ENCODE data around the gene PRKAG1.
"Not testable (repeated sequence)": the region's sequence is repeated elsewhere in the genome, so short reads cannot be mapped to it uniquely, and the experiment has no call there.

PRKAG1 gene

GRCh38 chr12:49018261-49019119 is at the start of gene PRKAG1:
Gene PRKAG1 (minus strand): TSS chr12:49018776. CDS start chr12:49018740, 36 bp downstream.
- peak; percentile 97 for DNase-seq (ENCODE audit: low spot score)

GRCh38 chr12:49066120-49066519 is 47.5 kb upstream of the PRKAG1 start:
- DNase-seq (ENCODE audit: low spot score), result no peak

GRCh38 chr12:49064767-49065152 is 46.2 kb upstream of the PRKAG1 start:
- no peak for DNase-seq (ENCODE audit: low spot score)

- not testable (repeated sequence) for DNase-seq (ENCODE audit: low spot score)
These were observed 43.3 kb upstream of the PRKAG1 start for GRCh38 chr12:49061916-49062315.

DNA sequence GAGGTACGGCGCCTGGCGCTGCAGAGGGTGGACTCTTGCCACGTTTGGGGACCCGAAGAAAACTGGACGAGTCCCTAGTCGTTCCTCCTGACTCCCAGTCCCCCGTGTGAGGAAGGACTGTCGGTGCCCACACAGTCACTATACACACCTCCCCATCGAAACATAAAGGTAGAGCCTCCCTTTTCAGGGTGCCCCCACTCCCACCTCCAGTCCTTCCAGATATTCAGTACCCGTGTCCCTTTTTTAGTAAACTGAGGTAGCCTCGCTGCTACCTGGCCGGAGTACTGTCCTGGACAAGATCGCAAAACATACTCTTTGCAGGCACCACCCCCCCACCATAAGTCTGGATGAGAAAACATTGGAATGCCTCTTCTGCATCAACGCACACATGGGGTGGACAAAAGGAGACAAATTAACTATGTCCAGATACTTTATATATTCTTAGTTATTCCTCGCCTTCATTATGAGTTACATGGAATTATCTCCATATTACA is 42.6 kb upstream of the PRKAG1 start:
- DNase-seq (ENCODE audit: low spot score), result no peak

- peak; percentile 90 for DNase-seq (ENCODE audit: low spot score)
These were observed 41.9 kb upstream of the PRKAG1 start, which contains the start of gene KMT2D for GRCh38 chr12:49060237-49061156. Gene KMT2D (minus strand): TSS chr12:49060794. CDS start chr12:49055324, 5,470 bp downstream.

DNA sequence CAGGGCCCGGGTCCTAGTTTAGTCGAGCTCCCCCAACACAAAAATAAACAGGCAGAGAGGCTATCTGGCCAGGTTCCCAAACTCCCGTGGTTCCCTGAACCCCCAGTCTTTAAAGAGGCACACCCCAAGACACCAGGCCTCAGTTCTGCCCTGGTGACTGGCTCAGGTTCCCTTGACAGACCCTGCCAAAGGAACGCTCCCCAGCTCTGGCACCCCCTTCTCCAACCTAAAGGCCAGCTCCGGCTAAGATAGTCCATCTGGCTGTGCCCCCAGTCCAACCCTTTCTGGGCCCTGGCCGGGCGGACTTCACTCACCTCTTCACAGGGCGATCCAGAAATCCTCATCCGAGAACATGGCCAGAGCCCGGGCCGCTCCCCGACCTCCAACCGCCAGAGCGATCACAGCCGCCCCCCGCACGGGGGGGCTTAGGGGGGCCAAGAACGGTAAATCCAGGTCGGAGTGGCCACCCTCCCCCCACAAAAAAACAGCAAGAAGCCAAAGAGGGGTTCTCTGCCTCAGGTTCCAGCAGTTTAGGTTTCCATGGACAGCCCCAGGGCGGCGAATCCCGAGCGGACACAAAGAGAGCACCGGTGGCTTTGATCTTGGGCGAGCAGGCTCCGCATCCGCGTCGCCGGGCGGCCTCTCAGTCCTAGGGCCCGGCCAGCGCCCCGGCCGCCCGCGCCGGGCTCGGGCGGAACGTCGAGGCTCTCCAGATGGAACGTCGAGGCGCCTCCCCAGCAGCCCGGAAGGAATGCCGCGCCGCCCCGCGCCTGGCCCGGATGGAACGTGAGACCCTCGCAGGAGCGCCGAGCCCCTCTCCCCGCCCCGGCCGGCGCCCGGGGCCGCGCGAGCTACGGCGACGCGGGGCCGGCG is 41.0 kb upstream of the PRKAG1 start:
- peak; percentile 61 for DNase-seq (ENCODE audit: low spot score)

DNA sequence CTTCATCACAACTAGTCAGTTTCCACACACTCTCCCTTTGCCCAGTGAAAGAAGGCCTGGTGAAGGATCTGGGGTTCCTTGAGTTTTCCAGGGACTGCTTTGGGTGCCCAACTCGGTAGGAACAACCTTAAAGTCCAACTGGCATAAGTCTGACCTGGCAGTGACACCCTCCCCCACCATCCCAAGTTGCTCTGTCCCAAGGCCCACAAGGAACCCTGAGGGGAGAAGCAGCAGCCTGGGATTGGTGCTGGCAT is 40.4 kb upstream of the PRKAG1 start:
- no peak for DNase-seq (ENCODE audit: low spot score)

DNA sequence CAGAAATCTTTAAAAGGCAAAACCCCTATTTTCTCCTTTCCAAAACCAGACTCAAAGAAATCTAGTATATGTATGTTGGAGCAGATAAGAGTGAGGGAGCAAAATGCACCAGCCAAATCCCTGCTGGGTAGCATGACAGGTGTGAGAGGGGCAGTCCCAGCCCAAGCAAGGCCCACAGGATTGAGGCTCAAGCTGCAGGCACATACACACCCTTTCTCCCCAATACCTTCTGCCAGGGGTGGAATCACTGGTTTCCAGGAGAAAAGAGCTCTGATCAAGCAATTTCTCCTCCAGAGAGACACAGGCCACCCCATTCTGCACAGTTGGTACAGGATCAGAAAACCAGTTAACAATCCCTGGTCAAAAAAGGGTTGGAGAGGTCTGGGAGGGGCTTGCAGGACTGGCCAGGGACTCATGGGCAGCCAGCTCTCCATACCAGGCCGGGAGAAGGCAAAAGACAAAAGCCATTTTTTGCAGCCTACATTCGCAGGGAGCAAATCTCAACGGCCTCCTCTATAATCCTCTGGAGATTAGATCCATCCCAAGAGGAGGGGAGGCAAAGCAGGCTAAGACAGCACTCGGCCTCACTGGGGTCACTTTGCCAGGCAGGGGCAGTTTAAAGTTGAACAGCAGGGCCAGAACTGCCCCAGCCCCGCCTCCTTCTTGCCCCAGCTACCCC is 39.9 kb upstream of the PRKAG1 start:
- DNase-seq (ENCODE audit: low spot score), result no peak

- DNase-seq (ENCODE audit: low spot score), result no peak
These were observed 39.3 kb upstream of the PRKAG1 start for GRCh38 chr12:49057888-49058287.

DNA sequence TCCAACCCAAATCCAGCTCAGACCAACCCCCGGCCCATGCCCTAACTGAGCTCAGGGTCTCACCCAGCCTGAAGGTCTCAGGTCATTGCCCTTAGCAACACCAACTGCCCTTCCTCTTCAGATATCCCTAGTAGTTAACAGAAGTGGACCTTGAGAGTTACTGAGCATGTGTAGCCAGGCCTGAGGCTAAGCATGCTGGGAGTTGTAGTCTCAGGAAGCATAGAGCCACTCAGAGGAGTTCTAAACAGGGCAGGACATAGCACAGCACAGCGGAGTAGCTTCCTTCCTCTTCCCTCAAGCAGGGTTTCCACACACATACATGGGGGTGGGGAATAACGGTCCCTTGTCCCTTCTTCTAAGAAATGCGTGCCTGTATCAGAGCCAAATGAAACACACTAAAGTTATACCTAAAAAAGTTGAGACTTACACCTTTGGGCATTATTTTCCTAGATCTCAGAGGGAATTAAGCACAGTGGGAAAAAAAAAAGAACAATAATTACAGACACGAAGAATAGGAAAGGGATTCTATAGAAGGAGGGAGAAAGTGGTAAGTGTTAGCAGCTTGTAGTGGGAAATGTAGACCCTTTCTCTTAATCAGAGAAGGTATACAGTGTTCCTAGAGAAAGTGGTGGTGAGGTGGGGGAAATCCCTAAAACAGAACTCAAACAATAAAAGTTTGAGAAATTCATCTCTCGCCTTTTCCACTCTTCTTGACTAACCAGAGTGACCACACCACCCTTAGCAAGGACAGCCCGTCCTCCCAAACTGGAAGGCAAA is 37.6 kb upstream of the PRKAG1 start:
- DNase-seq (ENCODE audit: low spot score), result peak; percentile 85

GRCh38 chr12:49055092-49055491 is 36.5 kb upstream of the PRKAG1 start:
- no peak for DNase-seq (ENCODE audit: low spot score)

DNA sequence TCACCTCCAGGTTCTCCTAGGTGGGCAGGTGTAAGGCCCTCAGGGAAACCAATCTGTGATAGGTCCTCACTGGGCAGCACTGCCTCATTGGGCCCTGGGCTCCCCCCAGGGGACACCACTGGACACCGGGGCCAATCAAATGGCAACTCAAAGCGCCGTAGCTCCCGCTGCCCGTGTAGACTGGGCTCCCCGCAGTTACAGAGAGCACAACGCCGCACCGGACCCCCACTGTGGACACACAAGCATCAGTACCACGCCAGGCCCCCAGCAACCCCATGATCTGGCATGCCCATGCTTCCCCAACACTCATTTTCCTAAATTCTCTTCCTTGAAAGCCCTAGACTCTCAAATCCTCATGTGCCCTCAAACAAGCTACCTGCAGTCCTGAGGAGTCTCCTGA is 35.9 kb upstream of the PRKAG1 start:
- no peak for DNase-seq (ENCODE audit: low spot score)

DNA sequence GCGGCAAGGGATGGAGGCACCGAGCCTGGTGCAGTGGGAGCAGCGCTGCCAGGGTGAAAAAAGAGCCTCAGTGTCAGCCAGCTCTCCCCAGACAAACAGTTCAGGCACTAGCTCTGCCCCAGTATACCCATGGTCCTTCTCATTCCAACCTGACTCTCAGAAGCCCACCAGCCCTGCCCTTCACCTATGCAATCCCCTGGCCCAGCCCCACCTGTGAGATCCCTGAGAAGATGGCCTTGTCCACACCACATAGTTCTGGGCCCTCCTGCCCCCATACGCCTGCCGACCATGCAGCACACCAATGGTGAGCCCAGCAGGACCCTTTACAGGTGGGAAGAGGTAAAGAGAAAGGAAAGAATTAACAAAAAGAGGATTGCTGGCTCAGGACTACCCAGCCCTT is 35.5 kb upstream of the PRKAG1 start:
- no peak for DNase-seq (ENCODE audit: low spot score)

- DNase-seq (ENCODE audit: low spot score), result no peak
These were observed 34.1 kb upstream of the PRKAG1 start for GRCh38 chr12:49052451-49053208.

DNA sequence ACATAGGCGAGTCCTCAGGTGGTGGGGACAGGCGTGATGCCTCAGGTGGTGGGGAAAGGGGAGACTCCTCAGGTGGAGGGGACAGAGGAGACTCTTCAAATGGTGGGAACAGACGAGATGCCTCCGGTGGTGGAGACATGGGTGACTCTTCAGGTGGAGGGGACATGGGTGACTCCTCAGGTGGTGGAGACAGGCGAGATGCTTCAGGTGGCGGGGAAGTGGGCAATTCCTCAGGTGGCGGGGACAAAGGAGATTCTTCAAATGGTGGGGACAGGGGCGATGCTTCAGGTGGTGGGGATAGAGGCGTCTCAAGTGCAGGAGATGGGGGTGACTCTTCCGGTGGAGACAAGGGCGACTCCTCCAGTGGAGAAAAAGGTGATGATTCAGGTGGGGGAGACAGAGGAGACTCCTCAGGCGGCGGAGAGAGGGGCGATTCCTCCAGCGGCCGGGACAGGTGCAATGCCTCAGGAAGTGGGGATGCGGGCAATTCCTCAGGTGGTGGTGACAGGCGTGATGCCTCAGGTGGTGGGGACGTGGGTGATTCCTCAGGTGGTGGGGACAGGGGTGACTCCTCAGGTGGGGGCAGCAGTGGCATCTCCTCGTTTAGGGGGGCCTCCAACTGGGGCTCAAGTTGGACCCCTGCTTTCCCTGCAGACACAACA is 33.3 kb upstream of the PRKAG1 start:
- DNase-seq (ENCODE audit: low spot score), result no peak

DNA sequence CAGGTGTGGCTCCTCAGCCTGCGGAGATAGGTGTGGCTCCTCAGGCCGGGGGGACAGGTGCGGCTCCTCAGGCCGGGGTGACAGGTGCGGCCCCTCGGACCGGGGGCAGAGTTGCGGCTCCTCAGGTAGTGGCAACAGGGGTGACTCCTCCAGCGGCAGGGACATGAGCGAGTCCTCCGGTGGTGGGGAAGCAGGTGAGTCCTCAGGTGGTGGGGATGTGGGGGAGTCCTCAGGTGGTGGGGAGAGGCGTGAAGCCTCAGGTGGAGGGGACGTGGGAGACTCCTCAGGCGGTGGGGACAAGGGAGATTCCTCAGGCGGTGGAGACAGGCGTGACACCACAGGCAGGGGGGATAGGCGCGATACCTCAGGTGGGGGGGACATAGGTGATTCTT is 32.8 kb upstream of the PRKAG1 start:
- DNase-seq (ENCODE audit: low spot score), result no peak

- no peak for DNase-seq (ENCODE audit: low spot score)
These were observed 32.2 kb upstream of the PRKAG1 start for GRCh38 chr12:49050507-49051372.
